K562 (cell line): ENCODE measurements around the gene VAT1L. TPM values are rescaled to one million over a fixed set of nuclear protein-coding genes. Genes with fewer than 3 reads are reported as not detected.

Experiments used
- ATAC-seq: fragments of 200-7000 bp; cut with Tn5 transposase; 3 replicates; pipeline ENCODE4 v1.9.1; 2020; ENCODE audit warnings: moderate library complexity
- BruUV-seq: library from RNA; stranded (reverse); fragments of 400-500 nt; replicated peaks from 2 replicates; lab custom pipeline; 2021; lab: Mats Ljungman, UMichigan
- CTCF ChIA-PET: fragments of 300-600 bp; formaldehyde crosslinking; extraction: SDS; loops from one replicate; lab custom pipeline; 2021; ENCODE audit warnings: low intra/inter-chr PET ratio; lab: Yijun Ruan, JAX
- POLR2A ChIA-PET: fragments of 300-600, 350-650 bp; sonication (Branson Sonifier 250); formaldehyde crosslinking; extraction: SDS; loops from one replicate; lab custom pipeline; 2021; ENCODE audit warnings: antibody characterized with exemption, inconsistent platforms; lab: Yijun Ruan, JAX
- DNase-seq, 4 experiments: peaks; one replicate each; pipeline versions ENCODE4 v3.0.0 to v3.0.0-alpha.2; 2011 to 2018; ENCODE audit warnings: low spot score in 3 of 4, mixed read lengths in 3 of 4; ENCODE audit errors: extremely low read depth in 1 of 4
- FAIRE-seq: peaks from 2 replicates; lab custom pipeline; 2011; peaks lifted over from hg19 to GRCh38; lab: Jason Lieb, UNC
- H2AFZ ChIP-seq: 2 replicates; pipeline ENCODE4 v1.6.0; 2011; ENCODE audit warnings: low read depth, low read length, control low read depth, inconsistent platforms
- H3K27ac ChIP-seq: fragments of 200-600 bp; 3 replicates; pipeline ENCODE4 v1.8.0; 2011; ENCODE audit warnings: low read depth, mild to moderate bottlenecking, control low read depth, inconsistent platforms, low read length, moderate library complexity, mixed read lengths; ENCODE audit errors: extremely low read depth
- H3K27me3 ChIP-seq, 2 experiments: fragments of 300-600 bp in 1 of 2; 2 replicates in 1 of 2; 3 replicates in 1 of 2; pipeline versions ENCODE4 v1.6.0 to v1.8.0; 2011; ENCODE audit warnings: inconsistent platforms in 2 of 2, low read length in 2 of 2, mild to moderate bottlenecking in 1 of 2, mixed read lengths in 1 of 2, moderate library complexity in 1 of 2; ENCODE audit not compliant: control insufficient read depth in 2 of 2, insufficient read depth in 2 of 2
- H3K36me3 ChIP-seq: fragments of 300-600 bp; 3 replicates; pipeline ENCODE4 v1.8.0; 2011; ENCODE audit warnings: mild to moderate bottlenecking, low read length, inconsistent platforms; ENCODE audit not compliant: control insufficient read depth, insufficient read depth
- H3K4me1 ChIP-seq, 2 experiments: fragments of 200-600 bp in 1 of 2; replicated peaks in 1 of 2; 2 replicates in 1 of 2; 3 replicates in 1 of 2; pipeline versions ENCODE4 v1.5.1 to v1.8.0; 2011; ENCODE audit warnings: inconsistent platforms in 2 of 2, low read length in 2 of 2, mild to moderate bottlenecking in 1 of 2, mixed read lengths in 1 of 2, moderate library complexity in 1 of 2; ENCODE audit not compliant: control insufficient read depth in 2 of 2, insufficient read depth in 2 of 2
- H3K4me2 ChIP-seq: 2 replicates; pipeline ENCODE4 v1.6.1; 2011; ENCODE audit warnings: low read length, control low read depth, inconsistent platforms, mixed read lengths; ENCODE audit not compliant: insufficient read depth
- H3K4me3 ChIP-seq: fragments of 200-600 bp; sonication (generic), shearing (Covaris generic); 2 replicates; pipeline ENCODE4 v1.5.1; 2016; ENCODE audit warnings: control low read depth, inconsistent platforms
- H3K79me2 ChIP-seq: fragments of 200-600 bp; 3 replicates; pipeline ENCODE4 v1.8.0; 2011; ENCODE audit warnings: low read length, inconsistent platforms; ENCODE audit not compliant: control insufficient read depth, insufficient read depth
- H3K9ac ChIP-seq, 2 experiments: 2 replicates each; pipeline versions ENCODE4 v1.6.0 to v1.6.1; 2011; ENCODE audit warnings: low read depth in 2 of 2, low read length in 2 of 2, control low read depth in 1 of 2, inconsistent platforms in 1 of 2, mild to moderate bottlenecking in 1 of 2, mixed read lengths in 1 of 2; ENCODE audit not compliant: insufficient read depth in 1 of 2
- H3K9me1 ChIP-seq: one replicate; pipeline ENCODE4 v1.6.0; 2011; ENCODE audit warnings: inconsistent platforms, mild to moderate bottlenecking, low read length, moderate library complexity; ENCODE audit not compliant: control insufficient read depth, insufficient read depth
- H3K9me3 ChIP-seq: replicated peaks from 2 replicates; pipeline ENCODE4 v1.5.1; 2011; ENCODE audit warnings: low read depth, low read length, inconsistent platforms; ENCODE audit not compliant: control insufficient read depth, insufficient read depth
- H4K20me1 ChIP-seq: replicated peaks from 2 replicates; pipeline ENCODE4 v1.6.1; 2011; ENCODE audit warnings: low read length, inconsistent platforms, mixed read lengths; ENCODE audit not compliant: control insufficient read depth, insufficient read depth
- ARID1B ChIP-seq: fragments of 450-650 bp; IDR thresholded peaks from 2 replicates; pipeline ENCODE4 v1.6.1; 2016; ENCODE audit warnings: antibody characterized with exemption, mild to moderate bottlenecking, inconsistent platforms
- DACH1 ChIP-seq: fragments of 450-650 bp; IDR thresholded peaks from 2 replicates; pipeline ENCODE4 v1.6.1; 2018; ENCODE audit not compliant: partially characterized antibody
- ETV1 ChIP-seq: fragments of 450-650 bp; conservative IDR thresholded peaks from 2 replicates; pipeline ENCODE4 v1.6.1; 2016; ENCODE audit warnings: missing genetic modification characterization, control low read depth, low read depth, missing compliant biosample characterization
- KLF16 ChIP-seq: IDR thresholded peaks from 2 replicates; pipeline ENCODE4 v1.6.1; 2016; ENCODE audit warnings: antibody characterized with exemption
- MTF1 ChIP-seq: fragments of 250-450 bp; sonication (Bioruptor Pico); IDR thresholded peaks from 2 replicates; pipeline ENCODE4 v1.9.0; 2021; ENCODE audit warnings: moderate library complexity, mild to moderate bottlenecking, inconsistent platforms, borderline replicate concordance
- MYC ChIP-seq, 2 experiments: fragments of 250-450 bp in 1 of 2; sonication (Bioruptor Pico) in 1 of 2; IDR thresholded peaks; 2 replicates each; pipeline versions ENCODE4 v1.5.1 to v1.6.1; 2012 to 2021; ENCODE audit warnings: low read depth in 2 of 2, borderline replicate concordance in 1 of 2, improper control_type of control experiment in 1 of 2, low read length in 1 of 2, mild to moderate bottlenecking in 1 of 2, moderate library complexity in 1 of 2
- NCOA6 ChIP-seq: fragments of 450-650 bp; IDR thresholded peaks from 2 replicates; pipeline ENCODE4 v1.6.1; 2017; ENCODE audit warnings: mild to moderate bottlenecking
- RBM17 ChIP-seq: fragments of 200-400 bp; formaldehyde crosslinking; IDR thresholded peaks from 2 replicates; pipeline ENCODE4 v1.6.1; 2017; ENCODE audit warnings: low read depth, mild to moderate bottlenecking, low read length, borderline replicate concordance
- SREBF1 ChIP-seq: fragments of 150-350 bp; IDR thresholded peaks from 2 replicates; pipeline ENCODE4 v1.6.1; 2014; ENCODE audit warnings: antibody characterized with exemption, low read depth, low read length, borderline replicate concordance
- WGBS: fragments of 100-300 bp; shearing (Covaris generic); methylation state at CpG from one replicate; pipeline ENCODE4 v1.1.6; 2016; ENCODE audit warnings: low coverage, mixed read lengths; ENCODE audit not compliant: insufficient coverage; ENCODE audit errors: missing lambda C conversion rate; 5-methylcytosine and 5-hydroxymethylcytosine counted together
- in situ Hi-C: fragments of 300-500 bp; cut with MboI; formaldehyde crosslinking; loops from 4 replicates; pipeline ENCODE4 v1.15.0; 2018; ENCODE audit warnings: inconsistent platforms, mixed read lengths
- intact Hi-C: fragments of 100-400 bp; cut with micrococcal nuclease; formaldehyde crosslinking; loops from 2 replicates; pipeline ENCODE4 v1.14.2; 2022
- polyA plus RNA-seq, 8 experiments: library from polyadenylated mRNA; depleted of rRNA in 4 of 8; stranded (reverse) in 5 of 8; unstranded in 3 of 8; fragments of >200 nt; fragmentation: Nextera tagmentation in 2 of 8; fragmentation: Illumina TruSeq in 1 of 8; extraction: Ambion mirVana in 2 of 8; extraction: Trizol in 1 of 8; gene quantifications; 2 replicates each; pipeline versions ENCODE4 v1.2.1 to v1.2.3, GENCODE V29; 2011 to 2014; ENCODE audit warnings: inconsistent platforms in 1 of 8, missing spikeins in 1 of 8
- total RNA-seq, 7 experiments: library from RNA; depleted of rRNA in 6 of 7; stranded (reverse); fragments of >200 nt in 6 of 7; fragmentation: Illumina TruSeq in 2 of 7; extraction: Trizol in 2 of 7; gene quantifications; 2 replicates each; pipeline versions ENCODE4 v1.2.1 to v1.2.3, GENCODE V29; 2011 to 2021; ENCODE audit warnings: low replicate concordance in 1 of 7

VAT1L gene
- total and polyA plus RNA-seq, 9 of the 15 experiments (the other 6 are each of a cell fraction or from before 2014, with no cell fraction given) = 0.01 TPM; not detected in 8

- 0% methylated on average over 7 of the region's 7 CpGs for WGBS
Measured at GRCh38 chr16:77838597-77839255, 50.4 kb downstream of the VAT1L start.

GRCh38 chr16:77840093-77840492, 51.7 kb downstream of the VAT1L start:
- Histone ChIP-seq H3K27ac (no peak overlapping the region), H3K27me3 (peaks cover 6 to 17% of the 10 kb centered on the region in 2 experiments; a peak in 3 of 5 replicates), H3K9me1 (no peaks in the 10 kb centered on the region), H3K4me1 (no peaks in the 10 kb centered on the region), H4K20me1 (peaks cover 4% of the 10 kb centered on the region; the same call in 1 of the 2 replicates), H2AFZ (no peak overlapping the region), H3K9me3 (no peaks in the 10 kb centered on the region), H3K36me3 (no peaks in the 10 kb centered on the region), H3K9ac (no peak overlapping the region), H3K4me3 (no peak overlapping the region)
- POLR2A ChIA-PET = interaction anchor here (0.8 kb wide), 1 partner anchor 118 kb away, joined by 3 read pairs; the partner anchor contains the start of gene NUDT7
- BruUV-seq = no TSS peak
- CTCF ChIA-PET = no interaction called here
- no peak for FAIRE-seq
- TF ChIP-seq KLF16 = no peak
- TF ChIP-seq DACH1 = no peak
- TF ChIP-seq NCOA6 = no peak
- no peak for TF ChIP-seq SREBF1
- no peak for TF ChIP-seq RBM17
- TF ChIP-seq, all 486 proteins: peak for 0
- intact Hi-C loops (no loop called here), in situ Hi-C loops (no loop called here)
- Histone ChIP-seq H3K4me2 (no peak overlapping the region), H3K79me2 (no peaks in the 10 kb centered on the region)
- 0% methylated on average over 5 of the region's 5 CpGs for WGBS
- DNase-seq (no peak), ATAC-seq (no peak)

More at GRCh38 chr16:77838597-77839255, 50.4 kb downstream of the VAT1L start:
- Histone ChIP-seq H3K9me3 (no peaks in the 10 kb centered on the region), H3K4me1 (no peaks in the 10 kb centered on the region), H2AFZ (no peak overlapping the region), H3K4me3 (no peak overlapping the region), H3K79me2 (no peaks in the 10 kb centered on the region), H3K9me1 (no peaks in the 10 kb centered on the region), H3K27ac (no peak overlapping the region), H3K9ac (no peak overlapping the region), H3K4me2 (no peak overlapping the region), H3K27me3 (peaks cover 6 to 14% of the 10 kb centered on the region in 2 experiments; a peak in 2 of 5 replicates), H3K36me3 (no peaks in the 10 kb centered on the region)
- no peak for DNase-seq
- intact Hi-C loops = no loop called here
- no peak for ATAC-seq
- in situ Hi-C loops = no loop called here
- ChIA-PET POLR2A (interaction anchor here (0.6 to 0.7 kb wide), 2 partner anchors 36 to 162 kb away, joined by 3 read pairs; no protein-coding TSS in a partner anchor), CTCF (no interaction called here)
- no TSS peak for BruUV-seq
- no peak for FAIRE-seq
- TF ChIP-seq ETV1 (tag) = no peak
- TF ChIP-seq ARID1B = no peak
- no peak for TF ChIP-seq MYC (IDR thresholded peaks at IDR 0.05; ENCODE audit: low read depth, low read length)
- no peak for TF ChIP-seq MYC (CRISPR knock-in tag; IDR thresholded peaks at IDR 0.05; ENCODE audit: borderline replicate concordance, low read depth)
- TF ChIP-seq MTF1 (CRISPR knock-in tag) = no peak
- TF ChIP-seq, all 486 proteins: peak for 0
- peaks cover 4% of the 10 kb centered on the region; the same call in 1 of the 2 replicates for H4K20me1 ChIP-seq
